PFSK-1 (cell line): ENCODE results near the gene ATP1B2.

ENCODE experiments used
- FOXP2 ChIP-seq: optimal IDR thresholded peaks from 2 replicates; pipeline ENCODE3; 2011; ENCODE audit warnings: borderline replicate concordance, control low read depth, inconsistent platforms; ENCODE audit not compliant: insufficient read depth; ENCODE audit errors: extremely low read length, extremely low read depth
- POLR2AphosphoS5 ChIP-seq: IDR thresholded peaks from 2 replicates; pipeline ENCODE4 v1.6.1; 2012; ENCODE audit warnings: low read depth, mild to moderate bottlenecking, control low read depth, low read length, moderate library complexity
- REST ChIP-seq, 2 experiments: IDR thresholded peaks; 2 replicates each; pipeline versions ENCODE4 v1.6.1 to v1.8.0; 2011 to 2012; ENCODE audit warnings: low read depth in 2 of 2, low read length in 2 of 2, control low read depth in 1 of 2, inconsistent platforms in 1 of 2, mild to moderate bottlenecking in 1 of 2, moderate library complexity in 1 of 2; ENCODE audit not compliant: insufficient read depth in 1 of 2
- SIN3A ChIP-seq: IDR thresholded peaks from 2 replicates; pipeline ENCODE4 v1.6.1; 2012; ENCODE audit warnings: mild to moderate bottlenecking, low read length, moderate library complexity, borderline replicate concordance; ENCODE audit not compliant: insufficient read depth
- TAF1 ChIP-seq: IDR thresholded peaks from 2 replicates; pipeline ENCODE4 v1.6.1; 2012; ENCODE audit warnings: low read length, control low read depth, borderline replicate concordance; ENCODE audit not compliant: insufficient read depth

ATP1B2 gene

GRCh38 chr17:7685533-7686221 is 35.0 kb downstream of the ATP1B2 start:
- TF ChIP-seq TAF1 (peak; percentile 70; the same call in 1 of the 2 replicates), REST (IDR thresholded peaks at IDR 0.05; ENCODE audit: insufficient read depth in 1 of 2, low read depth in 2 of 2, low read length in 2 of 2) (no peak), SIN3A (peak; percentile 77; the same call in 1 of the 2 replicates), FOXP2 (peak; percentile 56), POLR2AphosphoS5 (peak; percentile 53)

- TF ChIP-seq FOXP2 (no peak), POLR2AphosphoS5 (peak; percentile 64), REST (IDR thresholded peaks at IDR 0.05; ENCODE audit: insufficient read depth in 1 of 2, low read depth in 2 of 2, low read length in 2 of 2) (no peak), SIN3A (peak; percentile 78; the same call in 1 of the 2 replicates), TAF1 (peak; percentile 78; the same call in 1 of the 2 replicates)
Measured at GRCh38 chr17:7686222-7687071, 35.7 kb downstream of the ATP1B2 start.

GRCh38 chr17:7687072-7687907 is 36.6 kb downstream of the ATP1B2 start, which contains the start of gene TP53:
TP53 (minus strand) TSS chr17:7687490; CDS start chr17:7676594, 10,896 bp downstream.
- 0 out of 4 replicates have a peak, but pooled peaks of 1 of the 2 experiments have one; percentile 16 for TF ChIP-seq REST (IDR thresholded peaks at IDR 0.05; ENCODE audit: insufficient read depth in 1 of 2, low read depth in 2 of 2, low read length in 2 of 2)
- TF ChIP-seq FOXP2 = no peak
- peak; percentile 71; the same call in 1 of the 2 replicates for TF ChIP-seq SIN3A
- peak; percentile 97 for TF ChIP-seq TAF1
- TF ChIP-seq POLR2AphosphoS5 = peak; percentile 99

- TF ChIP-seq FOXP2 = peak; percentile 31
- no peak for TF ChIP-seq REST (IDR thresholded peaks at IDR 0.05; ENCODE audit: insufficient read depth in 1 of 2, low read depth in 2 of 2, low read length in 2 of 2)
- TF ChIP-seq SIN3A = peak; percentile 61; the same call in 1 of the 2 replicates
- peak; percentile 71; the same call in 1 of the 2 replicates for TF ChIP-seq POLR2AphosphoS5
- TF ChIP-seq TAF1 = peak; percentile 87
Measured at GRCh38 chr17:7687908-7688807, 37.4 kb downstream of the ATP1B2 start, which contains the start of gene WRAP53. WRAP53 (plus strand) TSS chr17:7688477; CDS start chr17:7688649, 172 bp downstream.
